Measurements from ENCODE around the gene SNX25. TPM values are rescaled to one million over a fixed set of nuclear protein-coding genes. Genes with fewer than 3 reads are reported as not detected.

The SNX25 gene
- total and polyA plus RNA-seq, 2 experiments from 2014 or later = 6.9 to 25.0 TPM

DNA sequence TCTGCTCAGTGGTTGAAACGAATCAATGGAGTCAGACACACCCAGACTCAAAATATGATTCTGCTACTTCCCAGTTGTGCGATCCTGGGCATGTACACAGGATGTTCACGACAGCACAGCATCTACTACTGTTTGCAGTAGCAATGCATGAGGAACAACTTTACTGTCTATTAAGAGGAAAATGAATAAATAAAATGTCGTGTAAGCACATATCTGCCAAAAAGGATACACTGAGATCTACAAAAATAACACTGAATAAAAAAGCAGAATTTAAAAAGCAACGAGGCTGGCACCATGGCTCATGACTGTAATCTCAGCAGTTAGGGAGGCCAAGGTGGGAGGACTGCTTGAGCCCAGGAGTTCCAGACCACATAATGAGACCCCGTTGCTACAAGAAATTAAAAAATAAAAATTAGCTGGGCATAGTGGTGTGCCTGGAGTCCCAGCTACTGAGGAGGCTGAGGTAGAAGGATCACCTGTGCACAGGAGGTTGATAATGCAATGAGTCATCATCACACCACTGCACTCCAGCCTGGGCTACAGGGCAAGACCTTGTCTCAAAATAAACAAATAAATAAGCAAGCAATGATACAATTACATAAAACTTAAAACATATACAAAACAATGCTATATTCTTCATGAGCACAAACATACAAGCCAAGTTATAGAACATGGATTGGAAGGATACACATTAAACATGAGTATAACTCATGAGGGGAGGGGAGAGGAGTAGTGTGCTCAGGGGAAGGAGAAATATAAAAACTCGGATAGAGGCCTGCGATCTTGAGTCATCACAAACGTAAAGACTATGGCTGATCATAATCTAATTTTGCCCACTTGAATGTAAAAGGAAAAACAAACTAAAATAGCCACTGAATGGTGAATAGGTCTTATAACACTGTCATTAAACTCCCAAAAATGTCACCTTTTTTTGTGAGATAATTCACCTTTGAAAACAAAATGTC lies 14.2 kb upstream of the SNX25 start:
- no peaks in the 10 kb centered on the region for H3K27me3 ChIP-seq (ENCODE audit: insufficient read depth)
- Mint-ChIP-seq H3K4me1 (no peaks in the 10 kb centered on the region; the same call in 2 of the 3 replicates), H3K36me3 (ENCODE audit: low read depth) (peaks cover 10% of the 10 kb centered on the region; the same call in 2 of the 3 replicates), H3K27ac (no peak overlapping the region), H3K27me3 (ENCODE audit: insufficient read depth, low read depth, poor library complexity) (peaks cover 4% of the 10 kb centered on the region), H3K4me3 (no peak overlapping the region), H3K9me3 (no peaks in the 10 kb centered on the region)
- no peak overlapping the region for H2AFZ ChIP-seq
- H3K4me3 ChIP-seq = no peak overlapping the region
- peaks cover 33% of the 10 kb centered on the region for H3K79me2 ChIP-seq (replicated peaks; ENCODE audit: insufficient read depth)
- H3F3A ChIP-seq (replicated peaks; ENCODE audit: low read depth) = no peaks in the 10 kb centered on the region
- DNase-seq (ENCODE audit: low spot score) (no peak), ATAC-seq (no peak)
- H3K36me3 ChIP-seq (ENCODE audit: insufficient read depth) = no peaks in the 10 kb centered on the region
- no peaks in the 10 kb centered on the region for H3K9me2 ChIP-seq (ENCODE audit: insufficient read depth)
- H3K4me2 ChIP-seq = no peak overlapping the region
- no peak for TF ChIP-seq EZH2phosphoT487 (IDR thresholded peaks at IDR 0.05; ENCODE audit: unreplicated experiment)
- TF ChIP-seq, protein P1, sequence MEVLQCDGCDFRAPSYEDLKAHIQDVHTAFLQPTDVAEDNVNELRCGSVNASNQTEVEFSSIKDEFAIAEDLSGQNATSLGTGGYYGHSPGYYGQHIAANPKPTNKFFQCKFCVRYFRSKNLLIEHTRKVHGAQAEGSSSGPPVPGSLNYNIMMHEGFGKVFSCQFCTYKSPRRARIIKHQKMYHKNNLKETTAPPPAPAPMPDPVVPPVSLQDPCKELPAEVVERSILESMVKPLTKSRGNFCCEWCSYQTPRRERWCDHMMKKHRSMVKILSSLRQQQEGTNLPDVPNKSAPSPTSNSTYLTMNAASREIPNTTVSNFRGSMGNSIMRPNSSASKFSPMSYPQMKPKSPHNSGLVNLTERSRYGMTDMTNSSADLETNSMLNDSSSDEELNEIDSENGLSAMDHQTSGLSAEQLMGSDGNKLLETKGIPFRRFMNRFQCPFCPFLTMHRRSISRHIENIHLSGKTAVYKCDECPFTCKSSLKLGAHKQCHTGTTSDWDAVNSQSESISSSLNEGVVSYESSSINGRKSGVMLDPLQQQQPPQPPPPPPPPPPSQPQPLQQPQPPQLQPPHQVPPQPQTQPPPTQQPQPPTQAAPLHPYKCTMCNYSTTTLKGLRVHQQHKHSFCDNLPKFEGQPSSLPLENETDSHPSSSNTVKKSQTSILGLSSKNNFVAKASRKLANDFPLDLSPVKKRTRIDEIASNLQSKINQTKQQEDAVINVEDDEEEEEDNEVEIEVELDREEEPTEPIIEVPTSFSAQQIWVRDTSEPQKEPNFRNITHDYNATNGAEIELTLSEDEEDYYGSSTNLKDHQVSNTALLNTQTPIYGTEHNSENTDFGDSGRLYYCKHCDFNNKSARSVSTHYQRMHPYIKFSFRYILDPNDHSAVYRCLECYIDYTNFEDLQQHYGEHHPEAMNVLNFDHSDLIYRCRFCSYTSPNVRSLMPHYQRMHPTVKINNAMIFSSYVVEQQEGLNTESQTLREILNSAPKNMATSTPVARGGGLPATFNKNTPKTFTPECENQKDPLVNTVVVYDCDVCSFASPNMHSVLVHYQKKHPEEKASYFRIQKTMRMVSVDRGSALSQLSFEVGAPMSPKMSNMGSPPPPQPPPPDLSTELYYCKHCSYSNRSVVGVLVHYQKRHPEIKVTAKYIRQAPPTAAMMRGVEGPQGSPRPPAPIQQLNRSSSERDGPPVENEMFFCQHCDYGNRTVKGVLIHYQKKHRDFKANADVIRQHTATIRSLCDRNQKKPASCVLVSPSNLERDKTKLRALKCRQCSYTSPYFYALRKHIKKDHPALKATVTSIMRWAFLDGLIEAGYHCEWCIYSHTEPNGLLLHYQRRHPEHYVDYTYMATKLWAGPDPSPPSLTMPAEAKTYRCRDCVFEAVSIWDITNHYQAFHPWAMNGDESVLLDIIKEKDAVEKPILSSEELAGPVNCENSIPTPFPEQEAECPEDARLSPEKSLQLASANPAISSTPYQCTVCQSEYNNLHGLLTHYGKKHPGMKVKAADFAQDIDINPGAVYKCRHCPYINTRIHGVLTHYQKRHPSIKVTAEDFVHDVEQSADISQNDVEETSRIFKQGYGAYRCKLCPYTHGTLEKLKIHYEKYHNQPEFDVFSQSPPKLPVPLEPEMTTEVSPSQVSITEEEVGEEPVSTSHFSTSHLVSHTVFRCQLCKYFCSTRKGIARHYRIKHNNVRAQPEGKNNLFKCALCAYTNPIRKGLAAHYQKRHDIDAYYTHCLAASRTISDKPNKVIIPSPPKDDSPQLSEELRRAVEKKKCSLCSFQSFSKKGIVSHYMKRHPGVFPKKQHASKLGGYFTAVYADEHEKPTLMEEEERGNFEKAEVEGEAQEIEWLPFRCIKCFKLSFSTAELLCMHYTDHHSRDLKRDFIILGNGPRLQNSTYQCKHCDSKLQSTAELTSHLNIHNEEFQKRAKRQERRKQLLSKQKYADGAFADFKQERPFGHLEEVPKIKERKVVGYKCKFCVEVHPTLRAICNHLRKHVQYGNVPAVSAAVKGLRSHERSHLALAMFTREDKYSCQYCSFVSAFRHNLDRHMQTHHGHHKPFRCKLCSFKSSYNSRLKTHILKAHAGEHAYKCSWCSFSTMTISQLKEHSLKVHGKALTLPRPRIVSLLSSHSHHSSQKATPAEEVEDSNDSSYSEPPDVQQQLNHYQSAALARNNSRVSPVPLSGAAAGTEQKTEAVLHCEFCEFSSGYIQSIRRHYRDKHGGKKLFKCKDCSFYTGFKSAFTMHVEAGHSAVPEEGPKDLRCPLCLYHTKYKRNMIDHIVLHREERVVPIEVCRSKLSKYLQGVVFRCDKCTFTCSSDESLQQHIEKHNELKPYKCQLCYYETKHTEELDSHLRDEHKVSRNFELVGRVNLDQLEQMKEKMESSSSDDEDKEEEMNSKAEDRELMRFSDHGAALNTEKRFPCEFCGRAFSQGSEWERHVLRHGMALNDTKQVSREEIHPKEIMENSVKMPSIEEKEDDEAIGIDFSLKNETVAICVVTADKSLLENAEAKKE (CRISPR knock-in tag; IDR thresholded peaks at IDR 0.05) = no peak
- TF ChIP-seq JUNB (IDR thresholded peaks at IDR 0.05; ENCODE audit: unreplicated experiment) = no peak
- no peak for TF ChIP-seq ZNF114 (CRISPR knock-in tag; IDR thresholded peaks at IDR 0.05)
- TF ChIP-seq ZNF331 (CRISPR knock-in tag; IDR thresholded peaks at IDR 0.05; ENCODE audit: low read depth) = no peak
- TF ChIP-seq CTCF (conservative IDR thresholded peaks at IDR 0.05; ENCODE audit: low read depth in 2 of 2) = no peak
- no peak for TF ChIP-seq NANOG (IDR thresholded peaks at IDR 0.05; ENCODE audit: borderline replicate concordance)
- TF ChIP-seq REST (IDR thresholded peaks at IDR 0.05; ENCODE audit: unreplicated experiment) = no peak
- TF ChIP-seq EZH2 (IDR thresholded peaks at IDR 0.05; ENCODE audit: low read depth, unreplicated experiment) = no peak
- no peak for TF ChIP-seq STAT1 (IDR thresholded peaks at IDR 0.05; ENCODE audit: unreplicated experiment)
- no peak for TF ChIP-seq POLR2AphosphoS5 (IDR thresholded peaks at IDR 0.05; ENCODE audit: low read depth)
- no peak for TF ChIP-seq ETS1 (IDR thresholded peaks at IDR 0.05)
- no peak for TF ChIP-seq CREB1 (CRISPR knock-in tag; IDR thresholded peaks at IDR 0.05; ENCODE audit: low read depth)
- peaks cover 7% of the 10 kb centered on the region for H3K4me1 ChIP-seq (ENCODE audit: insufficient read depth)
- no peak overlapping the region for H3K27ac ChIP-seq (ENCODE audit: low read depth)
- H4K20me1 ChIP-seq (replicated peaks; ENCODE audit: insufficient read depth) = no peaks in the 10 kb centered on the region

Measured in GM23338 (cell line).